Fibroblast of pulmonary artery (primary cell): ENCODE results near the gene SEZ6L.

Source experiments
- DNase-seq: peaks from one replicate; pipeline ENCODE4 v3.0.0-alpha.2; 2010; ENCODE audit warnings: low read depth
- H3K4me3 ChIP-seq: replicated peaks from 2 replicates; pipeline ENCODE4 v1.5.1; 2011; ENCODE audit warnings: low read depth, mild to moderate bottlenecking, control low read depth, low read length, moderate library complexity
- TF ChIP-seq, protein P1 (sequence below): IDR thresholded peaks from 2 replicates; pipeline ENCODE4 v1.5.1; 2011; ENCODE audit warnings: mild to moderate bottlenecking, control low read depth, low read length, inconsistent platforms; ENCODE audit errors: missing control alignments

SEZ6L gene

DNA sequence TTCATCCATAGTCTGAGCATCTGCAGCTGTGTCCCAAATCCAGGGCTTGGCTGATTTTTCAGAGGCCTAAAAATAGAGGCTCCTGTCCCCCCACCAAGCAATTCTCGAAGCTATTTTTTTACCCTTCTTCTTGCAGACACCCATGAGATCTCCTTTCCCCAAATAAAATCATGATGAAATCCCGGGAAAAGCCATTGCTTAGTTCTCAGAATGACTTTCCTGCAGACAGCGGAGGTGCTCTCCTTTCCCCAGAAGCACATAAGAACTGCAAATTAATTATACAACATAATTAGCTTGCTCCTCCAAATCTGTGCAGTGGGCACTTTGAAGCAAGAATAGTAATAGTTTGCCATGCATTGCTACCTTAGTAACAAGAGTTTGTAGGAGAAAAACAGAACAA, 176.2 kb downstream of the SEZ6L start:
- TF ChIP-seq, protein P1, sequence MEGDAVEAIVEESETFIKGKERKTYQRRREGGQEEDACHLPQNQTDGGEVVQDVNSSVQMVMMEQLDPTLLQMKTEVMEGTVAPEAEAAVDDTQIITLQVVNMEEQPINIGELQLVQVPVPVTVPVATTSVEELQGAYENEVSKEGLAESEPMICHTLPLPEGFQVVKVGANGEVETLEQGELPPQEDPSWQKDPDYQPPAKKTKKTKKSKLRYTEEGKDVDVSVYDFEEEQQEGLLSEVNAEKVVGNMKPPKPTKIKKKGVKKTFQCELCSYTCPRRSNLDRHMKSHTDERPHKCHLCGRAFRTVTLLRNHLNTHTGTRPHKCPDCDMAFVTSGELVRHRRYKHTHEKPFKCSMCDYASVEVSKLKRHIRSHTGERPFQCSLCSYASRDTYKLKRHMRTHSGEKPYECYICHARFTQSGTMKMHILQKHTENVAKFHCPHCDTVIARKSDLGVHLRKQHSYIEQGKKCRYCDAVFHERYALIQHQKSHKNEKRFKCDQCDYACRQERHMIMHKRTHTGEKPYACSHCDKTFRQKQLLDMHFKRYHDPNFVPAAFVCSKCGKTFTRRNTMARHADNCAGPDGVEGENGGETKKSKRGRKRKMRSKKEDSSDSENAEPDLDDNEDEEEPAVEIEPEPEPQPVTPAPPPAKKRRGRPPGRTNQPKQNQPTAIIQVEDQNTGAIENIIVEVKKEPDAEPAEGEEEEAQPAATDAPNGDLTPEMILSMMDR = no peak
- DNase-seq = no peak
- no peak overlapping the region for H3K4me3 ChIP-seq

DNA sequence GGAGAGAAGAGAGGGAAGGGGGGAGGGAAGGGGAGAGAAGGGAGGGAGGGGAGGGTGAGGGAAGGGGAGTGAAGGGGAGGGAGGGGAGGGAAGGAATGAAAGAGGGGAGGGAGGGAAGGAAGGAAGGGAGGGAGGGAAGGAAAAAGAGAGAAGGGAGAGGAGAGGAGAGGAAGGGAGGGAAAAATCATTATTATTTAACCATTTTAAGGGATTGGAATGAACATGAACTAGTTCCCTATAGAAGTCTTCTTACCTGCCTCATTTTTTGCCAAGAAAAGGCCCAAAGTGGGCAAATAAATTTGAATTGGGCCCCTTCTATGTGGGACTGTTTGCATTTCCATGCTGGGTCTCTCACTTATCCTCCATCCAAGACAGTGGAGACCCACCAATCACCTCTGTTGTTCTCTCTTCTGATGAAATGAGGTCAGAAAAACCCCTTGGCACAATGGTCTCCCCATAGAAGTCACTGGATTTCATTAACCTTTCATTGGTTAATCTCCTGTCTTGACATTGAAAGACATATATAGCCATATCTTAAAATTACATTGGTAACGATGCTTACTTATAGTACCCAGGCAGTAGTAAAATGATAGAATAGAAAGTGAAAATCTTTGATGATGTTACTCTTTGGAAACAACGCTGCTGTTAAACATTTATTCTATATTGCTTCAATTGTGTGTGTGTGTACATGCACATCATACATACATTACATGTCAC, 179.7 kb downstream of the SEZ6L start:
- TF ChIP-seq, protein P1 = no peak
- H3K4me3 ChIP-seq = no peak overlapping the region
- no peak for DNase-seq

DNA sequence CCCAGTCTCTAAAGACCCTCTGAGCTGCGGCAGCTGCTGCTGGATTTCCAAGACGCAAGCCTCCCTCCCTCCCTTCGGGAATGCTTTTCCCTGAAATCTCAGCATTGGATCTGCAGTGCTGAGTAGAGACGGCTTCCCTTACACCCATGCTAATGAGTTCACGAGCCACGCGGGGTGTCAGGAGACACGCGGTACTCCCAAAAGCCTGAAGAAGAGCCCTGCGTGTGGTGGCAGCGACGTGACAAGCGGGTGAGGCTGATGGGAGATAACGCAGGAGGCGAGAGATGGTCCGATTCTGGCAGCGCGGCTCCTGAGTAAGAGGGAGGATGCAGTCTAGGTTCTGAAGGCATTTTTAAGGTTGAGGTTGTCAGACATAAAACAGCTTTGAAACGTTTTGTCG, 185.4 kb downstream of the SEZ6L start:
- TF ChIP-seq, protein P1 = no peak
- no peak overlapping the region for H3K4me3 ChIP-seq
- DNase-seq = no peak

DNA sequence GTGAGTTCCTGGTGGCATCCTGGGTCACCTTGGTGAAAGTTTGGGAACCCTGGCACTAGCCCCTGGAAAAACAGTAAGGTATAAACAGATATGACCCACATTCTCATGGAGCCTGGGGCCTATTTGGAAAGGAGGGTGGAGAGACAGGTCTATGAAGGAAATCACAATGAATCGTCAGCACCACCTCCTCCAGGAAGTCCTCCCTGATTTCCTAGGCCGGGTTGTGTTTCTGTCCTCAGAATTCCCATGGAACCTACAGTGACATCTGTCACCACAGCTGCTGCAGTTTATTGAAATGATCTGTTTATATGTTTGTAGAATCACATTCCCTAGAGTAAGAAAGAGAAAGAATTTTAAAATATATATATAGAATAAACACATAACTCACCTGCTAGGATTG, 188.0 kb downstream of the SEZ6L start:
- TF ChIP-seq, protein P1 = no peak
- no peak for DNase-seq

DNA sequence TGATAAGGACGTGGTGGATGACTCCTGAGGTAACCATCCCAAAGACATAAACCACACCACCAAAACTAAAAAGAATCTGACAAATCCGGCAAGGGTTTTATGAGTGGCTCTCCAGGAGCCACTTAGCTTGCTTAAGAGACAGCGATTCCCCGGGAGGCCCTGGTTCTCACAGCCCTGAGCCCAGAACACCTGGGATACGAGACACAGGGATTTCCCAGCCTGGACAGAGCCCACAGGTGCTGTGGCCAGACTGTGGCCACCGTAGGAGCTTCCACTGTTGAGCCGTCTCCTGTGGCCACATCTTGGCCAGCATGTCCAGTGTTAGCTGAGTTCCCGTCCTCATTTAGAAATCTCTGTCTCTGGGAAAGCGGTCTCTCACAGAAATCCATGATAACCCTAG, 188.6 kb downstream of the SEZ6L start:
- H3K4me3 ChIP-seq = no peak overlapping the region
- DNase-seq = no peak
- TF ChIP-seq, protein P1 = no peak

More for the DNA sequence above, 188.0 kb downstream of the SEZ6L start:
- H3K4me3 ChIP-seq = no peak overlapping the region

DNA sequence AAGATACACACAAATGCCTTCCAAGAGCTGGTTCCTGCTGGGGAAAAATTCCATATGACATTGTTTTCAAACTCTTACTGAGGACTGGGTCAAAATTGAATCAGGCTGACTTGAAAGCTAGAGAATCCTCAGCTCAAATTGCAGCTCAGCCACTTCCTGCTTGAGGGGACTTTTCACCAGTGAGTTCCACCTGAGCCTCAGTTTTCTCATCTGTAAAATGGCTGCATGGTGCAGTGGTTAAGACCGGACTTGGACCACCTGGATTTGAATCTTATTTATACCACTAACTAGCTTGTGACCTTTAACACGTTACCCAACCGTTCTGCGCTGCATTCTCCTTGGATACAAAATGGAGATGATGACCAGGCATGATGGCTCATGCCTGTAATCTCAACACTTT, 189.9 kb downstream of the SEZ6L start:
- no peak for DNase-seq
- no peak overlapping the region for H3K4me3 ChIP-seq
- TF ChIP-seq, protein P1 = no peak
